OCI-LY7 (cell line): ENCODE measurements around the gene LIMK1. TPM values are rescaled to one million over a fixed set of nuclear protein-coding genes. Genes with fewer than 3 reads are reported as not detected.

Experiments
- BruUV-seq: library from RNA; stranded (reverse); fragments of 400-500 nt; replicated peaks from 2 replicates; lab custom pipeline; 2021; lab: Mats Ljungman, UMichigan
- CTCF ChIA-PET: fragments of 300-600 bp; sonication (Branson Sonifier 250); formaldehyde crosslinking; loops from one replicate; lab custom pipeline; 2022; ENCODE audit warnings: antibody characterized with exemption; ENCODE audit not compliant: unreplicated experiment; lab: Charles Lee
- POLR2A ChIA-PET: fragments of 300-600 bp; sonication (Branson Sonifier 250); formaldehyde crosslinking; loops from one replicate; lab custom pipeline; 2022; ENCODE audit warnings: antibody characterized with exemption; lab: Charles Lee
- DNase-seq: peaks from one replicate; pipeline ENCODE4 v3.0.0-alpha.2; 2015; ENCODE audit warnings: low spot score
- H2AFZ ChIP-seq: fragments of 200-600 bp; sonication (generic), shearing (Covaris generic); 2 replicates; pipeline ENCODE4 v1.6.1; 2014; ENCODE audit warnings: mild to moderate bottlenecking, antibody characterized with exemption, low read length, moderate library complexity
- H3K27ac ChIP-seq: fragments of 200-600 bp; sonication (generic); 2 replicates; pipeline ENCODE4 v1.5.1; 2014; ENCODE audit warnings: mixed run types, low read depth, mild to moderate bottlenecking, moderate library complexity, low read length, inconsistent platforms; ENCODE audit not compliant: poor library complexity, severe bottlenecking
- H3K36me3 ChIP-seq: fragments of 200-600 bp; sonication (generic); 2 replicates; pipeline ENCODE4 v1.6.1; 2014; ENCODE audit warnings: mild to moderate bottlenecking, antibody characterized with exemption, low read length, moderate library complexity, mixed read lengths; ENCODE audit not compliant: insufficient read depth
- H3K4me1 ChIP-seq: fragments of 200-600 bp; sonication (generic); 2 replicates; pipeline ENCODE4 v1.5.1; 2014; ENCODE audit warnings: mild to moderate bottlenecking, low read length; ENCODE audit not compliant: insufficient read depth, poor library complexity, severe bottlenecking
- H3K4me2 ChIP-seq: fragments of 200-600 bp; sonication (generic); 2 replicates; pipeline ENCODE4 v1.6.1; 2014; ENCODE audit warnings: mild to moderate bottlenecking, low read length
- H3K4me3 ChIP-seq: fragments of 200-600 bp; sonication (generic); 2 replicates; pipeline ENCODE4 v1.5.1; 2014; ENCODE audit warnings: mild to moderate bottlenecking, low read depth, low read length; ENCODE audit not compliant: poor library complexity, severe bottlenecking
- H3K79me2 ChIP-seq: fragments of 200-600 bp; sonication (generic); 2 replicates; pipeline ENCODE4 v1.6.1; 2016; ENCODE audit warnings: low read depth, mild to moderate bottlenecking, low read length, moderate library complexity, mixed read lengths; ENCODE audit not compliant: insufficient read depth
- H3K9me2 ChIP-seq: fragments of 200-600 bp; sonication (generic); 2 replicates; pipeline ENCODE4 v1.6.1; 2016; ENCODE audit warnings: mild to moderate bottlenecking, low read length, mixed read lengths; ENCODE audit not compliant: insufficient read depth
- H3K9me3 ChIP-seq: fragments of 200-600 bp; sonication (generic); 2 replicates; pipeline ENCODE4 v1.6.1; 2014; ENCODE audit warnings: mild to moderate bottlenecking, mixed run types, low read length, mixed read lengths
- H4K20me1 ChIP-seq: fragments of 200-600 bp; sonication (generic); 2 replicates; pipeline ENCODE4 v1.6.1; 2014; ENCODE audit warnings: mild to moderate bottlenecking, antibody characterized with exemption, low read length, moderate library complexity, mixed read lengths; ENCODE audit not compliant: insufficient read depth
- CTCF ChIP-seq: fragments of 200-600 bp; sonication (generic); conservative IDR thresholded peaks from 2 replicates; pipeline ENCODE4 v1.5.1; 2014; ENCODE audit warnings: mild to moderate bottlenecking, antibody characterized with exemption, low read length, moderate library complexity, mixed read lengths
- EZH2phosphoT487 ChIP-seq: fragments of 200-600 bp; sonication (generic); IDR thresholded peaks from 2 replicates; pipeline ENCODE4 v1.6.1; 2018; ENCODE audit warnings: low read depth, borderline replicate concordance, mild to moderate bottlenecking, mixed run types, antibody characterized with exemption, low read length, moderate library complexity, mixed read lengths
- intact Hi-C: fragments of 100-400 bp; cut with micrococcal nuclease; formaldehyde crosslinking; loops from one replicate; pipeline ENCODE4 v1.10.0; 2022; ENCODE audit not compliant: unreplicated experiment
- total RNA-seq, 2 experiments: library from RNA; depleted of rRNA in 1 of 2; stranded (reverse); fragments of >200 nt in 1 of 2; shearing (Covaris generic) in 1 of 2; gene quantifications; 2 replicates each; pipeline ENCODE4 v1.2.3, GENCODE V29; 2014 to 2022

Gene LIMK1
- total RNA-seq, 2 experiments from 2014 or later, result 31.7 to 67.3 TPM

- CTCF ChIA-PET, result interaction anchor here (0.5 kb wide), 1 partner anchor 16 kb away, joined by 3 read pairs; no protein-coding TSS in a partner anchor
- TF ChIP-seq EZH2phosphoT487, result no peak
- TF ChIP-seq CTCF, result peak; percentile 56; the same call in 1 of the 2 replicates
- no peaks in the 10 kb centered on the region for H3K9me3 ChIP-seq
- DNase-seq, result peak; percentile 52
- H3K4me3 ChIP-seq, result no peak overlapping the region
- H3K27ac ChIP-seq, result no peak overlapping the region
- no peak overlapping the region for H2AFZ ChIP-seq
- no peaks in the 10 kb centered on the region for H3K9me2 ChIP-seq
- no TSS peak for BruUV-seq
- no peaks in the 10 kb centered on the region for H3K79me2 ChIP-seq
- intact Hi-C loops, result loop anchor here (1.0 to 5.0 kb wide), 2 partner anchors 151 to 350 kb away; no protein-coding TSS in a partner anchor
- H3K4me2 ChIP-seq, result no peak overlapping the region
- no peaks in the 10 kb centered on the region for H3K4me1 ChIP-seq
- POLR2A ChIA-PET, result interaction anchor here (0.6 to 1.0 kb wide), 2 partner anchors 32 to 103 kb away, joined by 3 to 4 read pairs; partner anchors contain the start of gene LIMK1
- no peaks in the 10 kb centered on the region for H3K36me3 ChIP-seq
- H4K20me1 ChIP-seq, result no peaks in the 10 kb centered on the region
These were observed 31.8 kb upstream of the LIMK1 start for GRCh38 chr7:74051629-74052410.

- Histone ChIP-seq H3K4me3 (no peak overlapping the region), H4K20me1 (no peaks in the 10 kb centered on the region), H3K4me1 (no peaks in the 10 kb centered on the region), H3K79me2 (no peaks in the 10 kb centered on the region), H3K36me3 (no peaks in the 10 kb centered on the region), H3K9me3 (no peaks in the 10 kb centered on the region), H3K4me2 (no peak overlapping the region), H3K9me2 (no peaks in the 10 kb centered on the region), H3K27ac (no peak overlapping the region), H2AFZ (no peak overlapping the region)
- CTCF ChIA-PET, result no interaction called here
- DNase-seq, result no peak
- intact Hi-C loops, result loop anchor here (5.0 kb wide), 1 partner anchor 350 kb away; no protein-coding TSS in a partner anchor
- POLR2A ChIA-PET, result interaction anchor here (0.6 to 1.0 kb wide), 3 partner anchors 31 to 431 kb away, joined by 3 to 4 read pairs (median 3); partner anchors contain the start of gene LIMK1
- no TSS peak for BruUV-seq
- TF ChIP-seq CTCF (no peak), EZH2phosphoT487 (no peak)
These were observed 31.0 kb upstream of the LIMK1 start for GRCh38 chr7:74052628-74053027.
